Left ventricle myocardium inferior (tissue), 1 donor: ENCODE data around the gene ZNF205. TPM values are rescaled to one million over a fixed set of nuclear protein-coding genes. Genes with fewer than 3 reads are reported as not detected.
A peak's percentile ranks its signal among the peaks of the same experiment; 100 is the strongest.

ENCODE experiments used
- DNase-seq: peaks from one replicate; pipeline ENCODE4 v3.0.0-alpha.2; 2020
- H3K27ac ChIP-seq: fragments of 200-600 bp; replicated peaks from 2 replicates; pipeline ENCODE4 v1.8.0; 2021
- H3K27me3 ChIP-seq: fragments of 200-600 bp; 2 replicates; pipeline ENCODE4 v1.8.0; 2021; ENCODE audit warnings: low read depth
- H3K36me3 ChIP-seq: fragments of 200-600 bp; 2 replicates; pipeline ENCODE4 v1.8.0; 2021
- H3K4me1 ChIP-seq: fragments of 200-600 bp; 2 replicates; pipeline ENCODE4 v1.8.0; 2021
- H3K4me3 ChIP-seq: fragments of 200-600 bp; 2 replicates; pipeline ENCODE4 v1.8.0; 2021; ENCODE audit warnings: mild to moderate bottlenecking, moderate library complexity
- H3K9me3 ChIP-seq: fragments of 200-600 bp; replicated peaks from 2 replicates; pipeline ENCODE4 v1.8.0; 2021
- intact Hi-C: fragments of 100-400 bp; cut with micrococcal nuclease; formaldehyde crosslinking; loops from one replicate; pipeline ENCODE4 v1.11.0; 2022
- long read RNA-seq: library from polyadenylated mRNA; unstranded; transcript quantifications from one replicate; pipeline ENCODE4 v2.0.0, GENCODE V29; 2021
- total RNA-seq: library from RNA; stranded (reverse); fragmentation: NEBNext Ultra II Directional; extraction: Animal tissue kit (Norgen Biotek cat#: 25700); gene quantifications from one replicate; pipeline ENCODE4 v1.2.1, GENCODE V29; 2021
- TF ChIP-seq, protein P1 (sequence below): fragments of 200-600 bp; IDR thresholded peaks from 2 replicates; pipeline ENCODE4 v1.8.0; 2021; ENCODE audit warnings: antibody characterized with exemption, mild to moderate bottlenecking, borderline replicate concordance
- donor health status: DM: no; HTN: yes; CAD: no; lungs with severe emphysema.

ZNF205 gene
- 8.0 TPM for total RNA-seq
- long read RNA-seq, partial matches to known transcripts, result 8 of 10 reads
- long read RNA-seq, other reads (novel, unspliced or antisense), result 1 of 10 reads

DNA sequence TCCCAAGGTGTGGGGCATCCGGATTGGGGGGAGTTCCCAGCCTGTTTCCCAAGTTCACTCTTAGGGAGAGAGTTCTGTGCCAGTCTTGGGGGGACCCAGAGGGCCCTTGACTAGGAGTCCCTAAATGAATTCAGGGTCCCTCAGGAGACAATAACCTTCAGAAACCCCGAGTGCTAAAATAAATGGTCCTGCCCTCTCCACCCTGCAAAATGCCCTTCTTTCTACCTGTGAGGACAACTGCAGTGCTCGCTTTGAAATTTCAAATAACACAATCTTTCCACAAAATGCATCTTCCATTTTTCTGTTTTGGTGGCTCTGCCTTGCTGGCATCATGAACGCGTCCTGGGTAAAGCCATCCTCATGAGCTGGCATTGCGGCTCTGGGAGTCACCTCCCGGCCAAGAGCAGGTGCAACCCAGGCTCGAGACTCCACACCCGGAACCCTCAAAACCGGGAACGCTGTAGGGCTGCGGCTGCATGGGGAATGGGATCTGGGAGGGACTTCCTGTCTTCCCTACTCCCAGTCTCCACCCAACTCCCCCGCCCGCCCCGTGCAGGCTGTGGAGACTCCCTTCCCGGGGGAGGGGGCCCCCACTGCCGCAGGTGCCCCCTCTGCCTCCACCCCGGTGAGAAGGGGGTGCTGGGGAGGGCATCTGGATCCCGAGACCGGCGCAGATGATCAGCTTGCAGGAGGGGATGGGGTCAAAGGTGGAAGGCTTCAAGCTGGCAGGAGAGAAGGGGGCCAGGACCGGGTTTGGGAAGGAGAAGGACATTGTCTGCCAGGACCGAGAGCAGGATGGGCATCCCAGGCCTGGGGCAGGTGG, at the start of gene ZNF205:
Gene ZNF205, plus strand, starts transcription at position 529 of the 823 bp plus-strand sequence. CDS start 845 bp downstream, outside the sequence.
- intact Hi-C loops, result no loop called here
- Histone ChIP-seq H3K9me3 (no peaks in the 10 kb centered on the region), H3K4me1 (peaks cover 38% of the 10 kb centered on the region), H3K36me3 (peaks cover 24% of the 10 kb centered on the region), H3K27ac (peak within 1 kb of the TSS; percentile 89), H3K27me3 (no peaks in the 10 kb centered on the region), H3K4me3 (peak within 1 kb of the TSS; percentile 92)
- TF ChIP-seq, protein P1, sequence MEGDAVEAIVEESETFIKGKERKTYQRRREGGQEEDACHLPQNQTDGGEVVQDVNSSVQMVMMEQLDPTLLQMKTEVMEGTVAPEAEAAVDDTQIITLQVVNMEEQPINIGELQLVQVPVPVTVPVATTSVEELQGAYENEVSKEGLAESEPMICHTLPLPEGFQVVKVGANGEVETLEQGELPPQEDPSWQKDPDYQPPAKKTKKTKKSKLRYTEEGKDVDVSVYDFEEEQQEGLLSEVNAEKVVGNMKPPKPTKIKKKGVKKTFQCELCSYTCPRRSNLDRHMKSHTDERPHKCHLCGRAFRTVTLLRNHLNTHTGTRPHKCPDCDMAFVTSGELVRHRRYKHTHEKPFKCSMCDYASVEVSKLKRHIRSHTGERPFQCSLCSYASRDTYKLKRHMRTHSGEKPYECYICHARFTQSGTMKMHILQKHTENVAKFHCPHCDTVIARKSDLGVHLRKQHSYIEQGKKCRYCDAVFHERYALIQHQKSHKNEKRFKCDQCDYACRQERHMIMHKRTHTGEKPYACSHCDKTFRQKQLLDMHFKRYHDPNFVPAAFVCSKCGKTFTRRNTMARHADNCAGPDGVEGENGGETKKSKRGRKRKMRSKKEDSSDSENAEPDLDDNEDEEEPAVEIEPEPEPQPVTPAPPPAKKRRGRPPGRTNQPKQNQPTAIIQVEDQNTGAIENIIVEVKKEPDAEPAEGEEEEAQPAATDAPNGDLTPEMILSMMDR, result no peak
- DNase-seq, result peak; percentile 80

DNA sequence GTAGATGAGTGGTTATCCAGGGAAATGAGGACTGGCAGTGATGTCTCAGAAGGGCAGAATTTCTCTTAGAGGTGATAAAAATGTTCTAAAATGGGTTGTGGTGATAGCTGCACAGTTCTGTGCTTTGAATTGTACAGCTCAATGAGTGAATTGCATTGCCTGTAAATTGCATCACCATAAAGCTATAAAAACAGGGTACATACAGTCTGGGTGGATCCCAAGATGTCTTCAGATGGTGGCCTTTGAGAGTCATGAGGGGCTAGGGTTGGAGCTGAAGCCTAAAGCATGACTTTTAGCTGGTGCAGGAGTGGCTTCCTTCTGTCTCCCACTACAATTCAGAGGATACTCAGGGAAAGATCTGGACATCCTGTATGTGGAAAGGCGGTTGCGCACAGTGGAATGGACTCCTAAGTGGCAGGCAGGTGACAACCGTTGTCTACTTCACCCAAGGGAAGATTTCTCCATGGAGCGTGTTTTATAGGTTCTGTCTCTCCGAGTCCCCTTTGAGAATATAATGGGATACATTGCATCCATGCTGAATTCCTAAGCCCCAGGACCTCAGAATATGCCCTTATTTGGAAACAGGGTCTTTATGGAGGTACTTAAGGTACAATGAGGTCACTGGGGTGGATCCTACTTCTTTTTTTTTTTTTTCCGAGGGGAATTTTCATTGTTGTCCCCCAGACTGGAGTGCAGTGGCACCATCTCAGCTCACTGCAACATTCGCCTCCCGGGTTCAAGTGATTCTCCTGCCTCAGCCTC, 48.6 kb upstream of the ZNF205 start:
- no peak overlapping the region for H3K4me3 ChIP-seq
- DNase-seq, result no peak
- H3K4me1 ChIP-seq, result peaks cover 51% of the 10 kb centered on the region
- peak overlapping the region; percentile 80 for H3K27ac ChIP-seq
- no peaks in the 10 kb centered on the region for H3K27me3 ChIP-seq
- TF ChIP-seq, protein P1, result no peak
- intact Hi-C loops, result no loop called here
- peaks cover 9% of the 10 kb centered on the region for H3K36me3 ChIP-seq
- no peaks in the 10 kb centered on the region for H3K9me3 ChIP-seq

DNA sequence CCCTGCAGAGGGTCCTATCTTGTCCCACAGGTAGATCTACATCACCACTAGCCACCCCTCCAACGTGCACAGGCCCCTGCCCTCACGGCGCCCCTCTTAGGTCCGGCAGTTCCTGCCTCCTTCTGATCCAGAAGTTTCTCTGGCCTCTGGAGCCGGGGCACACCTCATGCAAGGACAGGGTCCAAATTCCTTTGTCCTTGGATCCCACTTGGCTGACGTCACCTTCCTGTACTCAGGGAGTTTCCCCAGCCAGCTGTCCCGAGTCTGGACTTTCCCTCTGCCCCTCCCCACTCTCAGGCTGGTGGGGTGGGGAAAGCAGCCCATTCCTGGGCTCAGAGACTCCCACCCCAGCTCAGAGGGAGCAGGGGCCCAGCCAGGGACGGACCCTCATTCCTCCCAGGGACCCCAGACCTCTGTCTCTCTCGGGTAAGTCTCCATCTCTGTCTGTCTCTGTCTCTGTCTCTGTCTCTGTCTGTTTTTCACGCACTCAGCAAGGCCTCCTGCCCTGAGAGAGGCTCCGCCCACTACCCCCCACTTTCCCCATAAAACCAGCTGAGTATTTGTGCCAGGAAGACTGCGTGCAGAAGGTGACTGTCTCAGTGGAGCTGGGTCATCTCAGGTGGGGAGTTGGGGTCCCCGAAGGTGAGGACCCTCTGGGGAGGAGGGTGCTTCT, 47.2 kb upstream of the ZNF205 start, which contains the start of gene IL32:
Gene IL32, plus strand, starts transcription at position 572 of the 673 bp plus-strand sequence. CDS start 172 bp downstream, outside the sequence.
- H3K27ac ChIP-seq, result peak within 1 kb of the TSS; percentile 80
- peaks cover 9% of the 10 kb centered on the region for H3K36me3 ChIP-seq
- intact Hi-C loops, result no loop called here
- DNase-seq, result peak; percentile 61
- peak within 1 kb of the TSS; percentile 69 for H3K4me3 ChIP-seq
- TF ChIP-seq, protein P1, result no peak
- H3K27me3 ChIP-seq, result no peaks in the 10 kb centered on the region
- H3K9me3 ChIP-seq, result no peaks in the 10 kb centered on the region
- peaks cover 38% of the 10 kb centered on the region for H3K4me1 ChIP-seq

DNA sequence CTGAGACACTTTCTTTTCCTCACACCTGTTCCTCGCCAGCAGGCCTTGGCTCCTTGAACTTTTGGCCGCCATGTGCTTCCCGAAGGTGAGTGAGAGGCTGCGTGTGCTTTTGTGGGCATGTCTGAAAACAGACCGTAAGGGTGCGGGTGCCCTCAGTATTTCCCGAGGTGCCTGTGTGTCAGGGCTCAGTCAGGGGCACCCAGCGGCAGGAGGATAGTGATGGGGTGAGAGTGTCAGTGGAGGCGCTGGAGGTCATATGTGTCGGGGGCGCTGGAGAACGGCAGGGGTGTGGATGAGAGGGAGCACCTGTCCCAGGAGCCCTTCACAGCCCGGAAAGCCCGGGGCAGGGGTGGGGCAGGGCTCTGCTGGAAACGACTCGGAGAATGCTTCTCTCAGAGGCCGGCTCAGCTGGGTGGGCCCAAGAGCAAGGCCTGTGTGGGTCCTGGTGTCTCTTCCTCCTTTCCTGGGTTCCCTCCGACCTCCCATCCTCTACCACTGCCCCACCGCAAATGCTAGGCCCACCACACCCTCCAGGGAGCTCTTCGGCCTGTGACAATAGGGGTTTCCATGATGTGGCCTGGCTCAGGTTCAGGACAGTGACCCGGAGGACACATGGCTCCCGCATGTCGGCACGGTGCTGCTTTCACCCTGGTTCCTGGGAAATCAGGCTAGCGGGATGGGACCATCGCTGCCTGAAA, 46.5 kb upstream of the ZNF205 start:
- peaks cover 9% of the 10 kb centered on the region for H3K36me3 ChIP-seq
- TF ChIP-seq, protein P1, result no peak
- H3K4me3 ChIP-seq, result peak overlapping the region; percentile 69
- no peaks in the 10 kb centered on the region for H3K9me3 ChIP-seq
- peaks cover 31% of the 10 kb centered on the region for H3K4me1 ChIP-seq
- H3K27ac ChIP-seq, result peak overlapping the region; percentile 80
- no peaks in the 10 kb centered on the region for H3K27me3 ChIP-seq
- intact Hi-C loops, result no loop called here
- DNase-seq, result no peak

DNA sequence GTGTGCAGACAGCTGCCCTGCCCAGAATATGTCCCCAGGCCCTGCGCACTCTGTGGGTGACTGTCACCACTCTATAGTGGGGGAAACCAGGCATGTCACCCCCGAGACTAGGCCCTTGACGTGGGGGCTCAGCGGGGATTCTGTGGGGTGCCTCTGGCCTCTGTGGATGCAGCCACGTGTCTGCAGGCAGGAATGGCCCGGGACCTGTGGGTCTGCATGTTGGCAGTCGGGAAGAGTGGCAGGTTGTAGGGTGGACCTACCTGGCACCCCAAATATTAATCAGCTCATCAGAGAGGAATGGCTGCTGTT, 46.0 kb upstream of the ZNF205 start:
- Histone ChIP-seq H3K27me3 (no peaks in the 10 kb centered on the region), H3K4me1 (peaks cover 31% of the 10 kb centered on the region), H3K4me3 (peak overlapping the region; percentile 69), H3K36me3 (peaks cover 9% of the 10 kb centered on the region), H3K9me3 (no peaks in the 10 kb centered on the region), H3K27ac (peak overlapping the region; percentile 80)
- no peak for DNase-seq
- TF ChIP-seq, protein P1, result no peak
- intact Hi-C loops, result no loop called here
